Neural crest cell (in vitro differentiated cells): ENCODE data around the gene ATIC. TPM values are rescaled to one million over a fixed set of nuclear protein-coding genes. Genes with fewer than 3 reads are reported as not detected.

Experiments used
- DNase-seq: peaks from one replicate; pipeline ENCODE4 v3.0.0; 2021; ENCODE audit warnings: low read depth, mixed read lengths, low spot score
- H3K27ac Mint-ChIP-seq: one replicate; pipeline ENCODE4 v1.8.0; 2021; ENCODE audit warnings: mild to moderate bottlenecking, mixed read lengths; ENCODE audit not compliant: unreplicated experiment
- H3K27me3 Mint-ChIP-seq: 2 replicates; pipeline ENCODE4 v1.8.0; 2021; ENCODE audit warnings: low read depth, mild to moderate bottlenecking, mixed read lengths
- H3K36me3 Mint-ChIP-seq: 2 replicates; pipeline ENCODE4 v1.8.0; 2021; ENCODE audit warnings: low read depth, mild to moderate bottlenecking, mixed read lengths
- H3K4me1 Mint-ChIP-seq: 2 replicates; pipeline ENCODE4 v1.8.0; 2021; ENCODE audit warnings: mixed read lengths
- H3K4me3 Mint-ChIP-seq: one replicate; pipeline ENCODE4 v1.8.0; 2021; ENCODE audit warnings: mild to moderate bottlenecking, mixed read lengths
- H3K9me3 Mint-ChIP-seq: 2 replicates; pipeline ENCODE4 v1.8.0; 2021; ENCODE audit warnings: mixed read lengths
- CTCF ChIP-seq: fragments of 200-600 bp; sonication (generic); conservative IDR thresholded peaks from 2 replicates; pipeline ENCODE4 v1.5.0; 2021; ENCODE audit warnings: antibody characterized with exemption, mild to moderate bottlenecking
- long read RNA-seq: library from polyadenylated mRNA; unstranded; transcript quantifications from one replicate; pipeline ENCODE4 v2.0.0, GENCODE V29; 2020
- total RNA-seq: library from RNA; stranded (reverse); gene quantifications from 2 replicates; pipeline ENCODE4 v1.2.1, GENCODE V29; 2021

Gene ATIC
- total RNA-seq: 206 and 209 TPM in 2 replicates
- long read RNA-seq, transcript ATIC-205 (15 exons, 2,275 nt): minor isoform, 11 of 790 reads
- long read RNA-seq, transcript ATIC-201 (16 exons, 2,213 nt): major isoform, 707 of 790 reads
- long read RNA-seq, partial matches to known transcripts: 41 of 790 reads
- long read RNA-seq, other reads (novel, unspliced or antisense): 26 of 790 reads

DNA sequence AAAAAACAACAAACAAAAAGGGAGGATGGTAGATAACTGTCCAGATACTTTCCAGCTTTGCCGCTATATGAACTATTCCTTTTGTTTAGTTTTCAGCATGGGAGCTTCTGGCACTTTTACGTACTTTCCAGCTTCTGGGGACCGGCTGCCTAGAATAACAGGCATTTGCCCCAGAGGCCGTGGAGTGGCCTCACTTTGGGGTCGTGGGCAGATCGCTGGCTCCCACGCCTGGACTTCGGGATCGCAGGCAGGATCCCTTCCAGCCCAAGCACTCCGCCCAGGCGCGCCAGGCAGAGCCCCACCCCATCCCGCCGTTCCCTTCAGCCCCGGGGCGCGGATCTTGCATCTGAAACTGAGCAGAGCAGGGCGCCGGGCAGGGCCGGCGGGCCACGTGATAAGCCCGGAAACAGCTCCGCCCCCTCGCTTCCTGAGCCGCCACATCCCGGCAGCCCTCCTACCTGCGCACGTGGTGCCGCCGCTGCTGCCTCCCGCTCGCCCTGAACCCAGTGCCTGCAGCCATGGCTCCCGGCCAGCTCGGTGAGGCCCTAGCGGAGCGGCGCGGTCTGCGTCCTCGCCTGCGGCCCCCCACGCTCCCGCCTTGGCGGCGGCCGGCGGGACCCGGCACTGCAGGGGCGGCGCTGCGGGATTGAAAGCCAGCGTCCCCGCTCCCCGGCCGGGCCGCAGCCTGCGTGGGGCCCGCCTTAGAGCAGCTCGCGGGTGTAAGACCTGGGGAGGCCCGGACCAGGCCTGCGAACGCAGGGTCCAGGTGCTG, at the start of gene ATIC:
ATIC (plus strand) TSS at position 435 of the 772 bp plus-strand sequence; CDS start at position 519, 84 bp downstream.
- DNase-seq: peak; percentile 83
- Mint-ChIP-seq H3K9me3 (no peaks in the 10 kb centered on the region), H3K27me3 (no peaks in the 10 kb centered on the region), H3K36me3 (peaks cover 23% of the 10 kb centered on the region), H3K4me3 (peak within 1 kb of the TSS; percentile 93), H3K4me1 (peaks cover 36% of the 10 kb centered on the region), H3K27ac (peak within 1 kb of the TSS; percentile 96)
- peak; percentile 33 for TF ChIP-seq CTCF

DNA sequence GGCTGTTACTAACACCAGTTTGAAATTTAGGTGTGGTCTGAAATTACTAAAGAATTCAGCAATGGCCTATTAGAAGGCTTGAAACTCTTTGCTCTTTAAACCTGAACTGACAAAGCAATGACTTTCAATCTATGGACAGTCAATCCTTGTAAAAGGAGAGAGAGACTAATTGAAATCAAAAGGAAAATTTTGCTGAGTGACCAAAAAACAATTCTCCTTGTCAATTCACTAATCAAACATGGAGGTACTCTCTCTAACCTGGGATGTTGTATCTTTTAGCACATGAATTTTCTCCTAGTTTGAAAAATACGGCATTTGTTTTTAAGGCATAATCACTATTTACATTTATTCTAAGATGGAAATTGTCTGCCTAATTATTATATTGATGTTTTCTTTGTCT, 49.6 kb upstream of the ATIC start:
- no peak for TF ChIP-seq CTCF
- Mint-ChIP-seq H3K36me3 (no peaks in the 10 kb centered on the region), H3K4me1 (peaks cover 7% of the 10 kb centered on the region), H3K27ac (no peak overlapping the region), H3K9me3 (peaks cover 4% of the 10 kb centered on the region), H3K4me3 (no peak overlapping the region), H3K27me3 (no peaks in the 10 kb centered on the region)
- DNase-seq: no peak

DNA sequence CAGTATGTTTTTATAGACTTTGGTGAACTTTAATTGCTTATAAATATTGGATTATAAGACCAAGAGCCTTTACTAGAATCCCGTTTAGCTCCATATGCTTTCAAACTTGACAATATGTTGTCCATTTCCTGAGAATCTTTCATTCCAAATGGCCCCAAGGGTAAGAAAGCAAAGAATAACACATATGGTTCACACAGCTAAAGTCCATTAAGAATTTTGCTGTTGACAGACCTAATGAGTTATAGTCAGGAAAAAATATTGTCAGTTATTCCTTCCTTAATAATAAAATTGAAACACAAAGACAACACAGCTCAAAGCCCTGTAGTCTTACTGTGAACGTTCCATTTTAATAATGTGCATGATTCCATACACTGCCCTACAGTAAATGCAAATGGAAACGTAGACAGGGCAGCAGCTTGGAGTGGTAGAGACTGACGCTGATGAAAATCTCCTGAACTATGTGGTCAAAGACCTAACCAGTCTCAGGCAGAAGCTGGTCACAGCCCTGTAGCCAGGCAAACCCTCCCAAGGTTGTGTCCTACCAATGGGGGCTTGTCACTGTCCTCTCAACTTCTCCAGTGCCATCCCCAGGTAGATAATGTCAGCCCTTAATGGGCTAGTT, 49.0 kb upstream of the ATIC start:
- peaks cover 7% of the 10 kb centered on the region for H3K9me3 Mint-ChIP-seq
- H3K27ac Mint-ChIP-seq: no peak overlapping the region

DNA sequence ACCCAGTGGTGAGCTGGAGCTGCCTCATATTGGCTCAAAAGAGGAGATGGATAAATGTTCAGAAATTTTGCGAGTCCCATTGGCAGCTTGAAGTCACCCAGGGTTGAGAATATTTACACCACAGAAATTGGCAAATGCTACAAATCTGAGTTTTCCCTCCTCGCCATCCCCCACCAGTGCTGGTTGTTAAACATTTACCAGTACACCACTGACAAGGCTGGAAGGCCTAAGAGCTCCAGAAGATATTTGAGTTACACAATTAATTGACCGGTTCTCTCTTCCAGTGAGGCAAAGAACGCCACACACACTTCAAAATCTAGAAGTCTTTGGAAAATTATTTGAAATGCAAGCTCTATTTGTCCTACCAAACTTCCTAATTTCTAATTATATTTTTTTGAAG, 47.5 kb upstream of the ATIC start:
- no peak for DNase-seq
- H3K4me1 Mint-ChIP-seq: peaks cover 7% of the 10 kb centered on the region
- H3K36me3 Mint-ChIP-seq: no peaks in the 10 kb centered on the region
- peaks cover 8% of the 10 kb centered on the region for H3K9me3 Mint-ChIP-seq
- no peak overlapping the region for H3K27ac Mint-ChIP-seq
- no peaks in the 10 kb centered on the region for H3K27me3 Mint-ChIP-seq
- no peak for TF ChIP-seq CTCF
- no peak overlapping the region for H3K4me3 Mint-ChIP-seq

More for the DNA sequence above, 49.0 kb upstream of the ATIC start:
- Mint-ChIP-seq H3K4me3 (no peak overlapping the region), H3K27me3 (no peaks in the 10 kb centered on the region), H3K4me1 (peaks cover 7% of the 10 kb centered on the region), H3K36me3 (no peaks in the 10 kb centered on the region)
- DNase-seq: no peak
- no peak for TF ChIP-seq CTCF

DNA sequence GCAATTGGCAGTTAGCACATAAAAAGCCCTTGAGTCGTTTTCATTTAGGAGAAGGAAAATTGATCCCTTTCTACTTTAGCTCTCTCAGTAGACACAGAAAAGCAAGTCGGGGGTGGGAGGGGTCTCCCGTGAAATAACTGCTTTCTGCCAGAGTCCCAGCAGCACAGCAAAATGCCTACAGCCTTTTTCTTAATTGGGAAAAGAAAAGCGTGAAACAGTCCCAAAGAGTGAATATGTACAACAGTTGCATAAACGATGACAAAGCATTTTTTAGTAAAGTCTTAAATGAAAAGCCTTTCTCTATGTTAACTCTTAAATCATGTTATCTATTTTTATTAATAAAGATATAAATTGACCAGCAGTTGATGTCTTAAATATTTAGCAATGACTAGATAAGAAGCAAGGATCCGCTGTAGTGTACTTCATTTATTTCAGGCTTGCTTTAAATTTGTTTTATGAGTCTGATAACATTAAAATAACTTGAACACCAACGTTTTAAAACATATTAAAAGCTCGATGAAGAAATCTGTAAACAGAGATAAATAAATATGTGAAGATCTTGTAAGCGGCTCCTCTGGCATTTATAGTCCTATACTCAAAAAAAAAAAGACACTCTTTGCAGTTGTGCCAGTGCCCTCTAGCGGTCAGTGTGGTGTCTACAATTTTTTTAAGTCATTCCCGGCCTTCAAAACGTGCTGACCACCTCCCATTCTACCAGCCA, 42.3 kb upstream of the ATIC start:
- peak; percentile 89 for TF ChIP-seq CTCF
- DNase-seq: peak; percentile 75
- no peak overlapping the region for H3K4me3 Mint-ChIP-seq
- H3K4me1 Mint-ChIP-seq: no peaks in the 10 kb centered on the region
- H3K36me3 Mint-ChIP-seq: no peaks in the 10 kb centered on the region
- peak overlapping the region; percentile 57 for H3K27ac Mint-ChIP-seq
- peaks cover 4% of the 10 kb centered on the region for H3K9me3 Mint-ChIP-seq
- H3K27me3 Mint-ChIP-seq: no peaks in the 10 kb centered on the region
